SK-N-SH (cell line): ENCODE data around the gene GNG14. TPM values are rescaled to one million over a fixed set of nuclear protein-coding genes. Genes with fewer than 3 reads are reported as not detected.

Experiments
- CTCF ChIA-PET: fragments of 300-600, 350-600 bp; formaldehyde crosslinking; extraction: SDS; loops from one replicate; lab custom pipeline; 2021; lab: Yijun Ruan, JAX
- POLR2A ChIA-PET: fragments of 350-600 bp; sonication (Branson Sonifier 250); formaldehyde crosslinking; extraction: SDS; loops from one replicate; lab custom pipeline; 2020; ENCODE audit warnings: antibody characterized with exemption, inconsistent platforms; lab: Yijun Ruan, JAX
- DNase-seq: peaks from one replicate; pipeline ENCODE4 v3.0.0; 2012
- H2AFZ ChIP-seq: fragments of 200-600 bp; sonication (generic); 2 replicates; pipeline ENCODE4 v1.8.1; 2016; ENCODE audit warnings: antibody characterized with exemption, mild to moderate bottlenecking, low read depth
- H3F3A ChIP-seq: fragments of 200-600 bp; sonication (generic); replicated peaks from 2 replicates; pipeline ENCODE3; 2016; ENCODE audit warnings: antibody characterized with exemption, mild to moderate bottlenecking; ENCODE audit not compliant: insufficient read depth
- H3K27ac ChIP-seq, 2 experiments: fragments of 200-500 bp in 1 of 2; fragments of 200-600 bp in 1 of 2; sonication (Bioruptor generic) in 1 of 2; sonication (generic), shearing (Covaris generic) in 1 of 2; 2 replicates each; pipeline versions ENCODE4 v1.5.1 to v1.6.1; 2014 to 2016; ENCODE audit warnings: low read depth in 2 of 2, inconsistent platforms in 1 of 2, low read length in 1 of 2, mild to moderate bottlenecking in 1 of 2, mixed read lengths in 1 of 2
- H3K27me3 ChIP-seq: fragments of 200-600 bp; sonication (generic), shearing (Covaris generic); 2 replicates; pipeline ENCODE4 v1.6.1; 2016; ENCODE audit warnings: mixed run types; ENCODE audit not compliant: insufficient read depth
- H3K36me3 ChIP-seq, 2 experiments: fragments of 200-500 bp in 1 of 2; fragments of 200-600 bp in 1 of 2; sonication (Bioruptor generic) in 1 of 2; sonication (generic) in 1 of 2; replicated peaks in 1 of 2; 2 replicates each; pipeline versions ENCODE3 to v1.5.1; 2014 to 2016; ENCODE audit warnings: low read length in 1 of 2, mild to moderate bottlenecking in 1 of 2; ENCODE audit not compliant: insufficient read depth in 2 of 2, control insufficient read depth in 1 of 2
- H3K4me1 ChIP-seq, 2 experiments: fragments of 200-500 bp in 1 of 2; fragments of 200-600 bp in 1 of 2; sonication (Bioruptor generic) in 1 of 2; sonication (generic), shearing (Covaris generic) in 1 of 2; 2 replicates each; pipeline versions ENCODE4 v1.5.1 to v1.6.1; 2014 to 2016; ENCODE audit warnings: low read depth in 1 of 2, low read length in 1 of 2, mixed run types in 1 of 2; ENCODE audit not compliant: insufficient read depth in 2 of 2, control insufficient read depth in 1 of 2
- H3K4me2 ChIP-seq: fragments of 200-600 bp; sonication (generic), shearing (Covaris generic); 2 replicates; pipeline ENCODE4 v1.6.1; 2017; ENCODE audit warnings: mixed run types
- H3K4me3 ChIP-seq, 2 experiments: fragments of 200-500 bp in 1 of 2; fragments of 200-600 bp in 1 of 2; sonication (Bioruptor generic) in 1 of 2; sonication (generic), shearing (Covaris generic) in 1 of 2; 2 replicates each; pipeline versions ENCODE4 v1.5.1 to v1.8.1; 2014 to 2016; ENCODE audit warnings: low read depth in 2 of 2, inconsistent platforms in 1 of 2, low read length in 1 of 2, mild to moderate bottlenecking in 1 of 2, mixed read lengths in 1 of 2, moderate library complexity in 1 of 2
- H3K79me2 ChIP-seq: fragments of 200-600 bp; sonication (generic); 2 replicates; pipeline ENCODE4 v1.8.1; 2017; ENCODE audit warnings: mild to moderate bottlenecking; ENCODE audit not compliant: insufficient read depth
- H3K9ac ChIP-seq: fragments of 200-600 bp; sonication (generic); 2 replicates; pipeline ENCODE4 v1.6.1; 2017; ENCODE audit warnings: mixed run types
- H3K9me2 ChIP-seq: fragments of 200-600 bp; sonication (generic); 2 replicates; pipeline ENCODE4 v1.6.1; 2017; ENCODE audit warnings: mixed run types
- H3K9me3 ChIP-seq: fragments of 200-600 bp; sonication (generic); 2 replicates; pipeline ENCODE4 v1.6.1; 2017; ENCODE audit warnings: mixed run types, mild to moderate bottlenecking, moderate library complexity
- H4K20me1 ChIP-seq: fragments of 200-600 bp; sonication (generic); 2 replicates; pipeline ENCODE4 v1.6.1; 2017; ENCODE audit warnings: mild to moderate bottlenecking, mixed run types; ENCODE audit not compliant: insufficient read depth
- CHD2 ChIP-seq: fragments of 150-350 bp; IDR thresholded peaks from 2 replicates; pipeline ENCODE4 v1.6.1; 2018; ENCODE audit warnings: low read length; ENCODE audit not compliant: partially characterized antibody
- FOSL2 ChIP-seq: IDR thresholded peaks from 2 replicates; pipeline ENCODE4 v1.4.0; 2012; ENCODE audit warnings: low read depth, mild to moderate bottlenecking, moderate library complexity, borderline replicate concordance
- GATA2 ChIP-seq: sonication (generic); formaldehyde crosslinking; IDR thresholded peaks from 2 replicates; pipeline ENCODE4 v1.5.0; 2020; ENCODE audit warnings: mild to moderate bottlenecking, missing genetic modification reagents
- MAX ChIP-seq: IDR thresholded peaks from 2 replicates; pipeline ENCODE4 v1.4.0; 2012; ENCODE audit warnings: low read depth
- MEF2A ChIP-seq: IDR thresholded peaks from 2 replicates; pipeline ENCODE4 v1.4.0; 2012; ENCODE audit warnings: low read depth, borderline replicate concordance
- MXI1 ChIP-seq: IDR thresholded peaks from 2 replicates; pipeline ENCODE4 v1.6.1; 2012; ENCODE audit warnings: mild to moderate bottlenecking, low read depth, low read length, improper control_type of control experiment
- RAD21 ChIP-seq: IDR thresholded peaks from 2 replicates; pipeline ENCODE4 v1.6.1; 2012; ENCODE audit warnings: mild to moderate bottlenecking, low read length
- REST ChIP-seq: IDR thresholded peaks from 2 replicates; pipeline ENCODE4 v1.6.1; 2012; ENCODE audit warnings: mild to moderate bottlenecking, low read depth, low read length, moderate library complexity
- RXRA ChIP-seq: IDR thresholded peaks from 2 replicates; pipeline ENCODE4 v1.4.0; 2012; ENCODE audit warnings: low read depth, mild to moderate bottlenecking, borderline replicate concordance
- TAF1 ChIP-seq: IDR thresholded peaks from 2 replicates; pipeline ENCODE4 v1.6.1; 2012; ENCODE audit warnings: low read depth, mild to moderate bottlenecking, low read length, moderate library complexity, borderline replicate concordance
- TEAD4 ChIP-seq: IDR thresholded peaks from 2 replicates; pipeline ENCODE4 v1.4.0; 2012; ENCODE audit warnings: mild to moderate bottlenecking, borderline replicate concordance; ENCODE audit not compliant: insufficient read depth
- USF1 ChIP-seq: IDR thresholded peaks from 2 replicates; pipeline ENCODE4 v1.4.0; 2012; ENCODE audit warnings: low read depth, borderline replicate concordance
- WGBS: methylation state at CpG from one replicate; pipeline ENCODE4 v1.1.6; 2017; ENCODE audit warnings: low lambda C conversion rate; 5-methylcytosine and 5-hydroxymethylcytosine counted together
- polyA plus RNA-seq, 3 experiments: library from polyadenylated mRNA; depleted of rRNA; stranded (reverse); fragments of >200 nt; gene quantifications; 2 replicates each; pipeline ENCODE4 v1.2.3, GENCODE V29; 2012
- TF ChIP-seq, protein P1 (sequence below): fragments of 150-350 bp; IDR thresholded peaks from 2 replicates; pipeline ENCODE4 v1.6.1; 2017; ENCODE audit warnings: antibody characterized with exemption, low read length, low read depth, borderline replicate concordance
- TF ChIP-seq, protein P2 (sequence below): IDR thresholded peaks from 2 replicates; pipeline ENCODE4 v1.4.0; 2012; ENCODE audit warnings: low read depth, borderline replicate concordance
- TF ChIP-seq, protein P3 (sequence below): fragments of 150-350 bp; IDR thresholded peaks from 2 replicates; pipeline ENCODE4 v1.6.1; 2016; ENCODE audit warnings: mild to moderate bottlenecking, low read depth, low read length

GNG14 gene
- polyA plus RNA-seq, 1 of the 3 experiments (the other 2 are of a cell fraction), result not detected

- no peak overlapping the region for H3K9ac ChIP-seq
- H3K27ac ChIP-seq, result no peak overlapping the region
- no peak overlapping the region for H3K4me3 ChIP-seq
- no peak for TF ChIP-seq MXI1
- no peak for TF ChIP-seq RAD21
- TF ChIP-seq, protein P1, sequence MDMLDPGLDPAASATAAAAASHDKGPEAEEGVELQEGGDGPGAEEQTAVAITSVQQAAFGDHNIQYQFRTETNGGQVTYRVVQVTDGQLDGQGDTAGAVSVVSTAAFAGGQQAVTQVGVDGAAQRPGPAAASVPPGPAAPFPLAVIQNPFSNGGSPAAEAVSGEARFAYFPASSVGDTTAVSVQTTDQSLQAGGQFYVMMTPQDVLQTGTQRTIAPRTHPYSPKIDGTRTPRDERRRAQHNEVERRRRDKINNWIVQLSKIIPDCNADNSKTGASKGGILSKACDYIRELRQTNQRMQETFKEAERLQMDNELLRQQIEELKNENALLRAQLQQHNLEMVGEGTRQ, result no peak
- TF ChIP-seq RXRA, result no peak
- no peak for TF ChIP-seq MAX
- ChIA-PET POLR2A (no interaction called here), CTCF (interaction anchor here (1.5 kb wide), 1 partner anchor 63 kb away, joined by 4 read pairs; no protein-coding TSS in a partner anchor)
- 91% methylated on average over 6 of the region's 6 CpGs for WGBS
- H3K4me1 ChIP-seq, result peaks cover 0 to 16% of the 10 kb centered on the region in 2 experiments; a peak in 2 of 4 replicates
- no peak overlapping the region for H2AFZ ChIP-seq
- no peaks in the 10 kb centered on the region for H3K9me3 ChIP-seq
- DNase-seq, result no peak
- no peaks in the 10 kb centered on the region; the same call in 1 of the 2 replicates for H3K79me2 ChIP-seq
- H4K20me1 ChIP-seq, result no peaks in the 10 kb centered on the region
- peaks cover 18 to 38% of the 10 kb centered on the region in 2 experiments for H3K36me3 ChIP-seq
- no peaks in the 10 kb centered on the region for H3K27me3 ChIP-seq
- peaks cover 33% of the 10 kb centered on the region for H3F3A ChIP-seq
- no peak overlapping the region for H3K4me2 ChIP-seq
- H3K9me2 ChIP-seq, result no peaks in the 10 kb centered on the region
These were observed 10.3 kb downstream of the GNG14 start for GRCh38 chr19:12698138-12698537.

DNA sequence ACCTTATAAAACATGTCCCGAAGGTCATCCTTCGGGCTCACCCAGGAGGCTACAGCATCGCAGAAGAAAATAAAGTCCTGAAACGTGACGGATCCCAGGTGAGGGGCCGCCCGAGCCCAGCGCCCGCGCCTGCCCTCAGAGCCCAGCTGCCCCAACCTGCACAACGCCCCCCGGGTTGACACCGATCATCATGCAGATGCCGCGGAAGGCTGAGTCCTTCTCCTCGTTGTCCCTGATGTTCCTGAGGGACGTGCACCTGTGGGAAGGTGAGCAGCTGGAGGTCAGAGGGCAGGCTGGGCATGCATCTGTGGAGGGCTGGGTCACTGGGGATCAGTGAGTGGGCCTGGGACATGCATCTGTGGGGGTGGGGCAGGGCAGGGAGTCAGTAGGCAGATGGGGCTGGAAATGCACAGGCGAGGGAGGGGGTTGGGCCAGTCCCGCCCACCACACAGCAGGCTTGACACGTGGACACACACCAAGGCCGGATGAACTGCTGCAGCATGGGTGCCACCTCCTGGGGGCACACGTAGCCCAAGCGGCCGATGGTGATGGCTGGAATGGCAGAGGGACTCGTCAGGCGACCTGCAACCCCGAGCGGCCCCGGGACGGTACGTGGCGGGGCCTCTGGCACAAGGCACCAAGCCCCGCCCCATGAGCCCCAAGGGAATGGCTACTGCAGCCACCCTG lies 13.9 kb downstream of the GNG14 start:
- no peak overlapping the region for H3K9ac ChIP-seq
- H3K9me2 ChIP-seq, result no peaks in the 10 kb centered on the region
- peaks cover 0 to 3% of the 10 kb centered on the region in 2 experiments; a peak in 2 of 4 replicates for H3K4me1 ChIP-seq
- H3K36me3 ChIP-seq, result peaks cover 26 to 66% of the 10 kb centered on the region in 2 experiments
- no peak overlapping the region for H3K4me2 ChIP-seq
- H2AFZ ChIP-seq, result no peak overlapping the region
- H4K20me1 ChIP-seq, result no peaks in the 10 kb centered on the region
- no peak overlapping the region for H3K4me3 ChIP-seq
- CTCF ChIA-PET, result no interaction called here
- POLR2A ChIA-PET, result no interaction called here
- WGBS, result 100% methylated on average over 4 of the region's 33 CpGs
- DNase-seq, result no peak
- no peaks in the 10 kb centered on the region for H3K79me2 ChIP-seq
- no peaks in the 10 kb centered on the region for H3K9me3 ChIP-seq
- peaks cover 38% of the 10 kb centered on the region for H3F3A ChIP-seq
- no peaks in the 10 kb centered on the region for H3K27me3 ChIP-seq
- no peak overlapping the region for H3K27ac ChIP-seq
- TF ChIP-seq, protein P2, sequence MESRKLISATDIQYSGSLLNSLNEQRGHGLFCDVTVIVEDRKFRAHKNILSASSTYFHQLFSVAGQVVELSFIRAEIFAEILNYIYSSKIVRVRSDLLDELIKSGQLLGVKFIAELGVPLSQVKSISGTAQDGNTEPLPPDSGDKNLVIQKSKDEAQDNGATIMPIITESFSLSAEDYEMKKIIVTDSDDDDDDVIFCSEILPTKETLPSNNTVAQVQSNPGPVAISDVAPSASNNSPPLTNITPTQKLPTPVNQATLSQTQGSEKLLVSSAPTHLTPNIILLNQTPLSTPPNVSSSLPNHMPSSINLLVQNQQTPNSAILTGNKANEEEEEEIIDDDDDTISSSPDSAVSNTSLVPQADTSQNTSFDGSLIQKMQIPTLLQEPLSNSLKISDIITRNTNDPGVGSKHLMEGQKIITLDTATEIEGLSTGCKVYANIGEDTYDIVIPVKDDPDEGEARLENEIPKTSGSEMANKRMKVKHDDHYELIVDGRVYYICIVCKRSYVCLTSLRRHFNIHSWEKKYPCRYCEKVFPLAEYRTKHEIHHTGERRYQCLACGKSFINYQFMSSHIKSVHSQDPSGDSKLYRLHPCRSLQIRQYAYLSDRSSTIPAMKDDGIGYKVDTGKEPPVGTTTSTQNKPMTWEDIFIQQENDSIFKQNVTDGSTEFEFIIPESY, result no peak
- TF ChIP-seq, protein P3, sequence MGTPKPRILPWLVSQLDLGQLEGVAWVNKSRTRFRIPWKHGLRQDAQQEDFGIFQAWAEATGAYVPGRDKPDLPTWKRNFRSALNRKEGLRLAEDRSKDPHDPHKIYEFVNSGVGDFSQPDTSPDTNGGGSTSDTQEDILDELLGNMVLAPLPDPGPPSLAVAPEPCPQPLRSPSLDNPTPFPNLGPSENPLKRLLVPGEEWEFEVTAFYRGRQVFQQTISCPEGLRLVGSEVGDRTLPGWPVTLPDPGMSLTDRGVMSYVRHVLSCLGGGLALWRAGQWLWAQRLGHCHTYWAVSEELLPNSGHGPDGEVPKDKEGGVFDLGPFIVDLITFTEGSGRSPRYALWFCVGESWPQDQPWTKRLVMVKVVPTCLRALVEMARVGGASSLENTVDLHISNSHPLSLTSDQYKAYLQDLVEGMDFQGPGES, result no peak
- no peak for TF ChIP-seq MEF2A
- no peak for TF ChIP-seq TEAD4
- no peak for TF ChIP-seq GATA2 (CRISPR knock-in tag)
- TF ChIP-seq USF1, result no peak
- TF ChIP-seq MXI1, result no peak
- no peak for TF ChIP-seq FOSL2
- no peak for TF ChIP-seq CHD2
- TF ChIP-seq REST, result no peak
- TF ChIP-seq TAF1, result no peak
